ENCODE data around the gene HNF1B.

Gene HNF1B

GRCh38 chr17:37750768-37751475, 6.1 kb upstream of the HNF1B start:
- DNase-seq = no peak
- Histone ChIP-seq H3K36me3 (replicated peaks; ENCODE audit: insufficient read depth, low read length) (no peaks in the 10 kb centered on the region), H3K9ac (ENCODE audit: low read length) (no peak overlapping the region), H3K4me3 (ENCODE audit: low read length) (no peak overlapping the region), H3K4me2 (ENCODE audit: low read depth, low read length) (no peak overlapping the region), H3F3A (ENCODE audit: insufficient read depth, low read length) (no peaks in the 10 kb centered on the region), H3K27me3 (replicated peaks; ENCODE audit: insufficient read depth, low read length) (no peaks in the 10 kb centered on the region), H3K79me2 (ENCODE audit: low read length) (no peaks in the 10 kb centered on the region), H3K27ac (ENCODE audit: low read length) (no peak overlapping the region), H3K4me1 (ENCODE audit: low read length) (0 out of 2 replicates have a peak, but pooled peaks cover 7% of the 10 kb centered on the region), H4K20me1 (ENCODE audit: insufficient read depth, low read length) (no peaks in the 10 kb centered on the region), H3K9me3 (replicated peaks; ENCODE audit: insufficient read depth, low read length) (no peaks in the 10 kb centered on the region), H3K9me2 (replicated peaks; ENCODE audit: insufficient read depth, low read length) (no peaks in the 10 kb centered on the region), H2AFZ (ENCODE audit: low read length) (no peak overlapping the region)
- TF ChIP-seq EZH2 (optimal IDR thresholded peaks at IDR 0.05; ENCODE audit: low read depth, low read length) (no peak), CTCF (IDR thresholded peaks at IDR 0.05; ENCODE audit: low read length) (no peak), EZH2phosphoT487 (IDR thresholded peaks at IDR 0.05; ENCODE audit: low read length) (no peak)

GRCh38 chr17:37750292-37750691, 5.4 kb upstream of the HNF1B start:
- Histone ChIP-seq H3K36me3 (replicated peaks; ENCODE audit: insufficient read depth, low read length) (no peaks in the 10 kb centered on the region), H3K27me3 (replicated peaks; ENCODE audit: insufficient read depth, low read length) (no peaks in the 10 kb centered on the region), H3K4me1 (ENCODE audit: low read length) (0 out of 2 replicates have a peak, but pooled peaks cover 9% of the 10 kb centered on the region), H3K9me3 (replicated peaks; ENCODE audit: insufficient read depth, low read length) (no peaks in the 10 kb centered on the region), H3K4me2 (ENCODE audit: low read depth, low read length) (no peak overlapping the region), H3K79me2 (ENCODE audit: low read length) (no peaks in the 10 kb centered on the region), H3K9me2 (replicated peaks; ENCODE audit: insufficient read depth, low read length) (no peaks in the 10 kb centered on the region), H3F3A (ENCODE audit: insufficient read depth, low read length) (no peaks in the 10 kb centered on the region), H3K27ac (ENCODE audit: low read length) (no peak overlapping the region), H2AFZ (ENCODE audit: low read length) (no peak overlapping the region), H3K4me3 (ENCODE audit: low read length) (no peak overlapping the region), H3K9ac (ENCODE audit: low read length) (no peak overlapping the region), H4K20me1 (ENCODE audit: insufficient read depth, low read length) (no peaks in the 10 kb centered on the region)
- DNase-seq = no peak
- no peak for TF ChIP-seq CTCF (IDR thresholded peaks at IDR 0.05; ENCODE audit: low read length)
- no peak for TF ChIP-seq EZH2phosphoT487 (IDR thresholded peaks at IDR 0.05; ENCODE audit: low read length)
- no peak for TF ChIP-seq EZH2 (optimal IDR thresholded peaks at IDR 0.05; ENCODE audit: low read depth, low read length)

GRCh38 chr17:37747222-37747621, 2.4 kb upstream of the HNF1B start:
- no peaks in the 10 kb centered on the region for H3F3A ChIP-seq (ENCODE audit: insufficient read depth, low read length)
- H3K9me3 ChIP-seq (replicated peaks; ENCODE audit: insufficient read depth, low read length) = no peaks in the 10 kb centered on the region
- H3K27ac ChIP-seq (ENCODE audit: low read length) = no peak overlapping the region
- H2AFZ ChIP-seq (ENCODE audit: low read length) = no peak overlapping the region
- H3K9me2 ChIP-seq (replicated peaks; ENCODE audit: insufficient read depth, low read length) = no peaks in the 10 kb centered on the region
- no peaks in the 10 kb centered on the region for H3K36me3 ChIP-seq (replicated peaks; ENCODE audit: insufficient read depth, low read length)
- no peaks in the 10 kb centered on the region for H4K20me1 ChIP-seq (ENCODE audit: insufficient read depth, low read length)
- H3K79me2 ChIP-seq (ENCODE audit: low read length) = no peaks in the 10 kb centered on the region
- H3K9ac ChIP-seq (ENCODE audit: low read length) = no peak overlapping the region
- no peak for DNase-seq
- H3K27me3 ChIP-seq (replicated peaks; ENCODE audit: insufficient read depth, low read length) = peaks cover 20% of the 10 kb centered on the region
- no peak overlapping the region for H3K4me2 ChIP-seq (ENCODE audit: low read depth, low read length)
- H3K4me1 ChIP-seq (ENCODE audit: low read length) = 0 out of 2 replicates have a peak, but pooled peaks cover 9% of the 10 kb centered on the region
- TF ChIP-seq EZH2 (optimal IDR thresholded peaks at IDR 0.05; ENCODE audit: low read depth, low read length) = no peak
- TF ChIP-seq EZH2phosphoT487 (IDR thresholded peaks at IDR 0.05; ENCODE audit: low read length) = no peak
- no peak for TF ChIP-seq CTCF (IDR thresholded peaks at IDR 0.05; ENCODE audit: low read length)
- H3K4me3 ChIP-seq (ENCODE audit: low read length) = no peak overlapping the region
